Lower lobe of right lung (tissue), 2 donors: ENCODE measurements around the gene SNAP25. TPM values are rescaled to one million over a fixed set of nuclear protein-coding genes. Genes with fewer than 3 reads are reported as not detected.

Source experiments
- ATAC-seq, 2 donors: fragments of 200-7000 bp; cut with Tn5 transposase; one replicate each; pipeline ENCODE4 v1.9.1; 2020 to 2022; ENCODE audit warnings: mild to moderate bottlenecking in 2 of 2, moderate library complexity in 2 of 2
- DNase-seq: peaks from one replicate; pipeline ENCODE4 v3.0.0-alpha.2; 2020
- H3K27ac ChIP-seq: fragments of 200-600 bp; one replicate; pipeline ENCODE4 v1.8.0; 2022
- H3K27me3 ChIP-seq: fragments of 200-600 bp; one replicate; pipeline ENCODE4 v1.8.0; 2022; ENCODE audit warnings: low read depth
- H3K36me3 ChIP-seq: fragments of 200-600 bp; one replicate; pipeline ENCODE4 v1.8.0; 2022; ENCODE audit warnings: mild to moderate bottlenecking
- H3K4me1 ChIP-seq: fragments of 200-600 bp; one replicate; pipeline ENCODE4 v1.8.0; 2022
- H3K4me3 ChIP-seq: fragments of 200-600 bp; one replicate; pipeline ENCODE4 v1.8.0; 2022; ENCODE audit warnings: mild to moderate bottlenecking
- H3K9me3 ChIP-seq: fragments of 200-600 bp; one replicate; pipeline ENCODE4 v1.8.0; 2022
- CTCF ChIP-seq: fragments of 200-600 bp; IDR thresholded peaks from one replicate; pipeline ENCODE4 v1.8.0; 2022; ENCODE audit warnings: antibody characterized with exemption, mild to moderate bottlenecking
- intact Hi-C: fragments of 100-400 bp; cut with DNase I; formaldehyde crosslinking; loops from one replicate; pipeline ENCODE4 v1.11.0; 2022
- total RNA-seq: library from RNA; stranded (reverse); fragmentation: NEBNext Ultra II Directional; extraction: Animal tissue kit (Norgen Biotek cat#: 25700); gene quantifications from one replicate; pipeline ENCODE4 v1.2.1, GENCODE V29; 2021
- donor health status: DM: no; HTN: yes; CAD: no; lungs with severe emphysema.

Gene SNAP25
- total RNA-seq, 1 donor from 2014 or later, result 0.65 TPM

DNA sequence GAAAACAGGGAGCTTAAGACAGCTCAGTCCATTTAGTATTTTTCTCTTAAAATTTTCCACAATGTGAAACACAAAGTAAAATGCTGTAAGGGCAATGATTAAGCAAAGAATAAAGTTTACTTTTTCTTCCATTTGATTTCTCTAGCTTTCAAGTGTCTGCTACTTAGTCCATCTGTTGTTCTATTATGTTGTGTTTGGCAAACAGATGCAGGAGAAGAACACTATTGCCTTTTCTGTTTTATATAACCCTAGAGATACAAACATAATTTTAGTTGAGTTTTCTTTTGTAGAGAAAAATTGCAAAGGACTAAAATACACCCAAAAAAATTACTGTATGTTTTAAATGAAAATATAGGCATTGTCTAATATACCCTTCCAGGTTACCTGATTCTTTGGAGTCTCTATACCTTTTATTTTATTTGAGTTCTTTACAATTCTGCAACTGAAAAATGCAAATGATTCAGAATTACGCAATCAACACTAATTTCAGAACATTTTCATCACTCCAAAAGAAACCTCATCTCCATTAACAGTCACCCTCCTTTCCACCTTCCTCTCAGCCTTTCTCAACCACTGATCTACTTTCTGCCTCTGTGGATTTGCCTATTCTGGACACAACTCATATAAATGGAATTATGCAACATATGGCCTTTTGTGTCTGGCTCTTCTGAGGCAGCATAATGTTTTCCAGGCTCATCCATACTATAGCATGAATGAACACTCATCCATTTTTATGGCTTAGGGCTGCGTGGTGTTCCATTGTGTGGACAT is 118.5 kb downstream of the SNAP25 start:
- H3K27ac ChIP-seq, result no peak overlapping the region
- intact Hi-C loops, result no loop called here
- ATAC-seq (no peak), DNase-seq (no peak)
- no peak overlapping the region for H3K4me3 ChIP-seq
- H3K27me3 ChIP-seq, result no peaks in the 10 kb centered on the region
- H3K4me1 ChIP-seq, result no peaks in the 10 kb centered on the region
- no peaks in the 10 kb centered on the region for H3K9me3 ChIP-seq
- no peak for TF ChIP-seq CTCF
- H3K36me3 ChIP-seq, result no peaks in the 10 kb centered on the region

DNA sequence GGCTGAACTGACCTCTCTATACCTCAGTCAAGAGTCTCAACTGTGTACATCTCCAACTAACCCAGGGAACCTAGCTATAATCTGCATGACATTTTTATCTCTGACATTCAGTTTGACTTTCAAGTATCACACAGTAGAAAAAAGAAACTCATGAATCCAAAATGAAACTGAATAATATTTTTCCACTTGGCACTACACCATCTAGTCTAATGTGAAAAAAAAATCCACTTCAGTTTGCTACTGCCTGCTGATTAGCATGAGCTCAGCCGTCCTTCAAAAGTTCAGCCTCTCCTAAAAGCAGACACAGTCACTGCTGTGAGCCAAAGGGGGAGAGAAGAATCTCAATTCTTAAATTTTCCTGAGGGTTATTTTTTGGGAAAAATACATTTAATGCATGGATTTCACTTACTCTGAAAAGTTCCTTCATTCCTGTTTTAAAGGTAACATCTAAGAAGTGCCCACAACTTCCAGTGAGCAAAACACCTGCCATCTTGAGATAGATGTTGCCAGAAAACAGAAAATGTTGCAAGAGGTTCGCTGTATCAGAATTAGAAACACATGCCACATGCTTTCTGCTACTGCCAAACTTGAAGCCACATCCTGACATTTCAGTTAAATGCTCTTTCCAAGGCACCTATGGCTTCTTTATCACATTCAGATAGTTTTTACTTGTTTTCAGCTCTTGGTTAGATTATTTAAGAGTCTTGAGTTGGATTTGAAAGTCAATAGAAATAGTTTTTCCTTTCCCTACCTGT is 120.0 kb downstream of the SNAP25 start:
- TF ChIP-seq CTCF, result no peak
- intact Hi-C loops, result no loop called here
- no peak overlapping the region for H3K27ac ChIP-seq
- no peak for ATAC-seq
- no peak overlapping the region for H3K4me3 ChIP-seq
- H3K27me3 ChIP-seq, result no peaks in the 10 kb centered on the region
- no peak for DNase-seq
- no peaks in the 10 kb centered on the region for H3K36me3 ChIP-seq
- H3K4me1 ChIP-seq, result no peaks in the 10 kb centered on the region
- H3K9me3 ChIP-seq, result no peaks in the 10 kb centered on the region

- DNase-seq (no peak), ATAC-seq (no peak)
- H3K4me1 ChIP-seq, result no peaks in the 10 kb centered on the region
- intact Hi-C loops, result no loop called here
- no peaks in the 10 kb centered on the region for H3K36me3 ChIP-seq
- no peak for TF ChIP-seq CTCF
- H3K4me3 ChIP-seq, result no peak overlapping the region
- no peaks in the 10 kb centered on the region for H3K27me3 ChIP-seq
- H3K27ac ChIP-seq, result no peak overlapping the region
- no peaks in the 10 kb centered on the region for H3K9me3 ChIP-seq
These were observed 121.0 kb downstream of the SNAP25 start for GRCh38 chr20:10339609-10340008.

- Histone ChIP-seq H3K4me1 (no peaks in the 10 kb centered on the region), H3K9me3 (no peaks in the 10 kb centered on the region), H3K27me3 (no peaks in the 10 kb centered on the region), H3K36me3 (no peaks in the 10 kb centered on the region), H3K4me3 (no peak overlapping the region), H3K27ac (no peak overlapping the region)
- DNase-seq, result no peak
- ATAC-seq, result no peak
- TF ChIP-seq CTCF, result no peak
- intact Hi-C loops, result no loop called here
These were observed 123.5 kb downstream of the SNAP25 start for GRCh38 chr20:10342152-10342551.

- H3K36me3 ChIP-seq, result no peaks in the 10 kb centered on the region
- H3K9me3 ChIP-seq, result no peaks in the 10 kb centered on the region
- ATAC-seq, result no peak
- DNase-seq, result no peak
- H3K27ac ChIP-seq, result no peak overlapping the region
- no peak for TF ChIP-seq CTCF
- no peaks in the 10 kb centered on the region for H3K4me1 ChIP-seq
- no peak overlapping the region for H3K4me3 ChIP-seq
- no peaks in the 10 kb centered on the region for H3K27me3 ChIP-seq
- intact Hi-C loops, result no loop called here
These were observed 126.3 kb downstream of the SNAP25 start for GRCh38 chr20:10344953-10345352.
